Ovary (tissue), 3 donors: Measurements from ENCODE around the gene TP53I11.

Experiments used
- CTCF ChIP-seq, 3 donors: fragments of 450-650 bp in 2 of 3; fragments of 200-600 bp in 1 of 3; IDR thresholded peaks; one replicate each; pipeline versions ENCODE4 v1.5.1 to v1.8.0; 2016 to 2022; ENCODE audit warnings: antibody characterized with exemption in 3 of 3, mild to moderate bottlenecking in 1 of 3
- EP300 ChIP-seq: sonication (generic); formaldehyde crosslinking; IDR thresholded peaks from one replicate; pipeline ENCODE4 v1.6.1; 2017; ENCODE audit warnings: antibody characterized with exemption
- donor health status: DM: no; HTN: no; CAD: no.

- TF ChIP-seq EP300 (no peak), CTCF (IDR thresholded peaks at IDR 0.05) (no peak)
Measured at GRCh38 chr11:44970293-44970692, 19.6 kb upstream of the TP53I11 start.
